ENCODE data around the gene CSNK1E. TPM values are rescaled to one million over a fixed set of nuclear protein-coding genes. Genes with fewer than 3 reads are reported as not detected.

Gene CSNK1E
- total and polyA plus RNA-seq, 2 of the 4 experiments (the other 2 are of a cell fraction), result 116 to 276 TPM

GRCh38 chr22:38316364-38317121, 690 bp downstream of the CSNK1E start (continued):
- TF ChIP-seq MXI1 (IDR thresholded peaks at IDR 0.05; ENCODE audit: borderline replicate concordance, low read depth, low read length) (no peak), MAFK (IDR thresholded peaks at IDR 0.05; ENCODE audit: low read depth, low read length) (no peak)

GRCh38 chr22:38315823-38316363, 1.3 kb downstream of the CSNK1E start:
- H3K4me2 ChIP-seq (ENCODE audit: low read depth, low read length), result peak overlapping the region; percentile 92
- peak overlapping the region; percentile 99 for H3K23ac ChIP-seq (ENCODE audit: low read depth, low read length)
- H3K4me1 ChIP-seq (ENCODE audit: control insufficient read depth, insufficient read depth, low read length), result peaks cover 39% of the 10 kb centered on the region
- H2BK15ac ChIP-seq (ENCODE audit: low read depth, low read length), result peak overlapping the region; percentile 72; the same call in 1 of the 3 replicates
- peak overlapping the region; percentile 91 for H3K18ac ChIP-seq (ENCODE audit: low read depth, low read length)
- peak overlapping the region; percentile 93 for H4K91ac ChIP-seq (ENCODE audit: insufficient read depth, low read depth, low read length)
- WGBS, 2 experiments (ENCODE audit: extremely low coverage in 2 of 2, insufficient read length in 1 of 2), result no CpG with 5 or more reads among the region's 12 CpGs
- peak overlapping the region; percentile 98 for H3K27ac ChIP-seq (ENCODE audit: insufficient read depth, low read length)
- peak overlapping the region; percentile 94 for H2BK5ac ChIP-seq (ENCODE audit: low read depth, low read length, poor library complexity, severe bottlenecking)
- TF ChIP-seq MAZ (IDR thresholded peaks at IDR 0.05; ENCODE audit: borderline replicate concordance, low read depth, low read length), result no peak
- TF ChIP-seq MAFK (IDR thresholded peaks at IDR 0.05; ENCODE audit: low read depth, low read length), result no peak
- TF ChIP-seq POLR2A (IDR thresholded peaks at IDR 0.05; ENCODE audit: low read depth, low read length), result peak; percentile 5
- no peak for TF ChIP-seq RCOR1 (IDR thresholded peaks at IDR 0.05; ENCODE audit: insufficient replicate concordance, low read length)
- no peaks in the 10 kb centered on the region for H3K9me3 ChIP-seq (ENCODE audit: control insufficient read depth, insufficient read depth, low read length)
- peak overlapping the region; percentile 92 for H3K4me3 ChIP-seq (ENCODE audit: insufficient read depth, low read depth, low read length)
- H3K27me3 ChIP-seq (ENCODE audit: control insufficient read depth, insufficient read depth, low read length), result no peaks in the 10 kb centered on the region
- peaks cover 53% of the 10 kb centered on the region for H4K20me1 ChIP-seq (ENCODE audit: insufficient read depth, low read length)
- peak overlapping the region; percentile 79 for H2BK120ac ChIP-seq (ENCODE audit: low read depth, low read length)
- BruUV-seq (replicated peaks), result no TSS peak
- peak overlapping the region; percentile 92 for H4K5ac ChIP-seq (ENCODE audit: low read depth, low read length)
- H3K14ac ChIP-seq (replicated peaks; ENCODE audit: low read depth, low read length), result peak overlapping the region; percentile 97
- H3K56ac ChIP-seq (ENCODE audit: extremely low read depth, insufficient read depth, low read length), result peak overlapping the region; percentile 97
- peaks cover 27% of the 10 kb centered on the region for H3K9me1 ChIP-seq (ENCODE audit: insufficient read depth, low read length)
- peak overlapping the region; percentile 83 to 86 for H4K8ac ChIP-seq (ENCODE audit: low read depth in 2 of 2, low read length in 2 of 2)
- H2AFZ ChIP-seq (replicated peaks; ENCODE audit: low read length, poor library complexity), result no peak overlapping the region
- ChIA-PET POLR2A (ENCODE audit: unreplicated experiment) (interaction anchor here (0.6 to 0.9 kb wide), 3 partner anchors 11 to 180 kb away, joined by 5 to 30 read pairs (median 12); no protein-coding TSS in a partner anchor), CTCF (interaction anchor here (0.7 kb wide), 1 partner anchor 14 kb away, joined by 3 read pairs; no protein-coding TSS in a partner anchor)
- H2AK9ac ChIP-seq (replicated peaks; ENCODE audit: low read depth, low read length, poor library complexity), result peak overlapping the region; percentile 97
- ATAC-seq (ENCODE audit: low read depth) (no peak), DNase-seq (no peak)
- intact Hi-C loops (cut with micrococcal nuclease) (loop anchor here (2.0 kb wide), 1 partner anchor 77 kb away; no protein-coding TSS in a partner anchor), dilution Hi-C loops (cut with HindIII; ENCODE audit: low sequenced_read_pairs, unreplicated experiment) (no loop called here), in situ Hi-C loops (cut with MboI; ENCODE audit: low sequenced_read_pairs) (no loop called here)
- H3K36me3 ChIP-seq (ENCODE audit: control insufficient read depth, insufficient read depth, low read length), result peaks cover 19% of the 10 kb centered on the region
- H2BK20ac ChIP-seq (ENCODE audit: low read depth, low read length), result peak overlapping the region; percentile 61; the same call in 1 of the 2 replicates
- peaks cover 0 to 46% of the 10 kb centered on the region in 2 experiments; a peak in 2 of 4 replicates for H3K79me1 ChIP-seq (ENCODE audit: low read depth in 1 of 2, low read length in 2 of 2)
- H3K9ac ChIP-seq (ENCODE audit: low read depth, low read length), result peak overlapping the region; percentile 99
- H3K4ac ChIP-seq (ENCODE audit: low read depth, low read length), result peak overlapping the region; percentile 85
- H2AK5ac ChIP-seq (ENCODE audit: low read depth, low read length), result peak overlapping the region; percentile 99

Data from IMR-90 (cell line).